Measurements from ENCODE around the gene XPC. TPM values are rescaled to one million over a fixed set of nuclear protein-coding genes. Genes with fewer than 3 reads are reported as not detected.
"Not testable (repeated sequence)": the region's sequence is repeated elsewhere in the genome, so short reads cannot be mapped to it uniquely, and the experiment has no call there.

XPC gene
- total RNA-seq, 2 experiments from 2014 or later, result 39.0 to 39.8 TPM

DNA sequence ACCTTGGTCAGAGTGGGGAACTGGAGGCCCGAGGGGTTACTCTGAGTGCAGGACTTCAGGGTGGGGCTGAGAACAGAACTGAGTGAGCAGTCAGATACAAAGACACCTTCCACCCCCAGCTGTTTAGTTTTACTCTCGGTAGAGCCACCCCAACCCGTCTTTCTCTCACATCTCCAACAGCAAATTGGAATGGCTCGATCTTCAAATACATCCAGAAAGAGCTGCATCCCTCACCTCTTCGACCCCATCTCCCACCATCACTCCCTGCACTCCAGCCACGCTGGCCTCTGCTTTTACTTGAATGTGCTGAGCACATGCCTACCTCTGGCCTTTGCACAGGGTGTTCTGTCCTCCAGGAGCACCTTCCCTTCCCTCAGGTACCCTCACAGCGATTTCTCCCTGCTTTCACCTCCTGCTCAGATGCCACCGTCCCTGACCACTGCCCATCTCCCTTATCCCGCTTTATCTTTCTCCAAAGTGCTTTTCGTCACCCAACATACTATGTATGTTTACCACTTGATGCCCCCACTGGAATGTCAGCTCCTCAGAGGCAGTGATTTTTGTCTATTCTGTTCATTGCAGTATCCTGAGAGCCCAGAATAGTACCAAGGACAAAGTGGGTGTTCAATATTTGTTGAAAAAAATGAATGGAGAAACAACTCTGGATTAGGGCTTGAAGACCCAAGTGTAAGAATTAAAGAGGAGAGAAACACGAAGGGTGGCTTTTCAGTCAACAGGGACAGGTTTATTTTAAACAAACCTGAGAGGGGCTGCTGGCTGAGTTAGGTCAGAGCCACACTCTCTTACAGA is 58.1 kb downstream of the XPC start:
- intact Hi-C loops (cut with micrococcal nuclease), result loop anchor here (5.0 to 10.0 kb wide), 3 partner anchors 466 to 646 kb away; partner anchors contain the start of gene CCDC174
- H3K27ac Mint-ChIP-seq, result no peak overlapping the region
- peaks cover 22% of the 10 kb centered on the region for H3K4me1 Mint-ChIP-seq (ENCODE audit: low read depth)
- H3K4me3 Mint-ChIP-seq, result no peak overlapping the region
- H3K36me3 Mint-ChIP-seq (ENCODE audit: low read depth), result peaks cover 28% of the 10 kb centered on the region
- CTCF ChIA-PET, result interaction anchor here (1.0 kb wide), 1 partner anchor 223 kb away, joined by 3 read pairs; no protein-coding TSS in a partner anchor
- no peaks in the 10 kb centered on the region for H3K27me3 Mint-ChIP-seq (ENCODE audit: low read depth)
- no peaks in the 10 kb centered on the region for H3K9me3 Mint-ChIP-seq
- DNase-seq, result no peak

DNA sequence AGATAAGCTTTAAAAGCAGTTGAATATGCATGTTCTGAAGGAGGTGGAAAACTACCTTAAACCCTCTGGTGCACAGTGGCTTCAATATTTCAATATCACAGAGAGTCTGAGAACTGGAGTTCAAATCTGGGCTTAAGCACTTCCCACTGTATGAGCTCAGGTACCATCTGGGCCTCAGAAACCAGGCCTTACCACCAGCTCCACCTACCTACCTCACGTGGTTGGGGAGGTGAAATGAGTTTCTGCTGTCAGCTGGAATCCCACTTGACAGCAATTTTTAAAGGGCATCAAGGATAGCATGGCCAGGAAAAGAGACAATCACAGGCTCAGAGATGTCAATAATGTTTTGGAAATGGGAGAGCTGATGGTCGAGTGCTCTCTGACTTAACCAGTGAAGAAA is 58.8 kb downstream of the XPC start:
- DNase-seq, result no peak
- no peaks in the 10 kb centered on the region for H3K9me3 Mint-ChIP-seq
- CTCF ChIA-PET, result interaction anchor here (1.0 kb wide), 1 partner anchor 223 kb away, joined by 3 read pairs; no protein-coding TSS in a partner anchor
- intact Hi-C loops (cut with micrococcal nuclease), result loop anchor here (5.0 to 10.0 kb wide), 3 partner anchors 465 to 645 kb away; partner anchors contain the start of gene CCDC174
- no peaks in the 10 kb centered on the region for H3K27me3 Mint-ChIP-seq (ENCODE audit: low read depth)
- no peak overlapping the region for H3K27ac Mint-ChIP-seq
- no peak overlapping the region for H3K4me3 Mint-ChIP-seq
- peaks cover 22% of the 10 kb centered on the region for H3K4me1 Mint-ChIP-seq (ENCODE audit: low read depth)
- H3K36me3 Mint-ChIP-seq (ENCODE audit: low read depth), result peaks cover 28% of the 10 kb centered on the region

DNA sequence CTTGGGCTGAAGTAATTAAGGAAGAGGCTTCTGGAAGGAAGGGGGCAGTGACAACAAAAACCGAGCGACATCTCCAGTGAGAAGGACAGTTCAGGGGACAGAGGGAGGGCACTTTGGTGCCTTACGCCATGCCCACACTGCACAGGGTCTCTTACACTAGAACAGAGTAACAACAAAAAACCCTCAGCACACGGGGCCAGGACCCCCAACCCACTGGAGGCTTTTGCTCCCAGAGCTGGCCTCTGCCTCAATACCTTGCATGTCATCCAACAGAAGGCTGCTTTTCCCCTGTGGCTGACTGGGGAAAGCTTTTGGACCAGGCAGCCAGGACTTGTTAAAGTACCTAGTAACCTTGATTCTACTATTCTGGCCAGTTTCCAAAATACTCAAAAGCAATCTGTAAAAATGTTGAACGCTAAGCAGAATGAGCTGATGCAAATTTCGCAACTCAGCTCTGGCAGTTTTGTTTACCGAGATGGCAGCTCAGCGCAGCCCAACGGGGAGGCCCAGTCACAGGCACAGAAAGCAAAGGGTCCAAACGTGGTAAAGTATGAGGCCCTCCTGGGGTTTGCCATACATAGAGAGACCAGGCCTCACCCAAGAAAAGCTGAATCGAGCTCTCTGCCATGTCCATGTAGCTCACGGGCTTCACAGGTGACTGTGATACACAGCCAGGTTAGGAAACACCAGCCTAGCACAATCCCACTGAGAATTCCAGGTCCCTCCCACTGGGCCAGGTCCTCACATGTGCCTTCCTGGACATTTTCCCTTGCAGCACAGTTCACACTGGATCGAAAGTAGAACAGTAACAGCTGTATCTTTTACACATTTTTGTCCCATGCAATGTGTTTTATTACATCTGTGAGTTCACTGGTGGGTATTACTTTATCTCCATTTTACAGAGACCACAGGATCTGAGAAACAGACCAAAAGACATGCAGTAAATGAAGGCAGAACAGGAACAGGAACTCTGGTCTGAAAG is 59.7 kb downstream of the XPC start:
- CTCF ChIA-PET, result interaction anchor here (1.0 kb wide), 1 partner anchor 222 kb away, joined by 3 read pairs; no protein-coding TSS in a partner anchor
- DNase-seq, result no peak
- no peaks in the 10 kb centered on the region for H3K27me3 Mint-ChIP-seq (ENCODE audit: low read depth)
- intact Hi-C loops (cut with micrococcal nuclease), result no loop called here
- H3K27ac Mint-ChIP-seq, result no peak overlapping the region
- H3K4me1 Mint-ChIP-seq (ENCODE audit: low read depth), result peaks cover 20% of the 10 kb centered on the region
- H3K4me3 Mint-ChIP-seq, result no peak overlapping the region
- no peaks in the 10 kb centered on the region for H3K9me3 Mint-ChIP-seq
- peaks cover 29% of the 10 kb centered on the region for H3K36me3 Mint-ChIP-seq (ENCODE audit: low read depth)

DNA sequence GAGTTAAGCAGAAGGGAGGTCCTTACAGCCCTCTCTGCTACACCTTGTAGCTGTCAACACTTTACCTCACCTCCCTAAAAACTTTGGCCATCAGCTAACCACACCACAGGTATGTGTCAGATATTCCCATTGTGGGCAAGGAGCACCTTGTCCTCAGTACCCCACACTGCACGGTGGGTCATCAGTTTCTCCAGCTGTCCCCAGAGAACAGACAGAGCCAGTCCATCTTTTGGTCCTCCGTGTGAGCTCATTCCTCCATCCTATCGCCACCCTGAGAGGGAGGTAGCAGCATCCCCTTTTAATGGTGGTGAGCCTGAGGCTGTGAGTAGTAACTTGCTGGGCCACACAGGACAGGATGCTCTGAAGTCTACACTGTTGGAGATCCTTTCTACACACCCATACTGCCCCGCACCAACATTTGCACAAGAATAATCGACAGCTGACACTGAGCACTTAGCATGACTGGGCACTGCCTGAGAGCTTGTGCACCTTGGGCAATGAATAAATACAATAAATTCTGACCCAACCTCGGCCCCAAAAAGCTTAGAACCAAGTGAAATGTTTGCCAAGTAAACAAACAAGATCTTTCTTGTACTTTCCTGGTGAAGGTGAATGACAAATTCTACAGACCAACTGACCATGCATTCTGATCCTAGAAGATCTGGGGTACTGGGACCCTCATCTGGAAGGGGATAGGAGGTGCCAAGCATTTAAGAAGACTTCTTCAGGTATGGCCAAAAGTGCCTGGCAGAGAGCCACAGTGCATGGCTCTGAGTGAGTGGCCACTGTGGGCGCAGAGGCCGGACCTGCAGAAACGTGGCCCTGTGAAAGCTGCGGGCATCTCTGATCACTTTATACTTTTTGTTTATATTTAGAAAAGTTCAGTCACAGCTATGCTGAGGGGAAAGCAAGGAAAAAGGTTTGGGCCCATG is 60.7 kb downstream of the XPC start:
- H3K27ac Mint-ChIP-seq, result no peak overlapping the region
- H3K9me3 Mint-ChIP-seq, result no peaks in the 10 kb centered on the region
- peaks cover 37% of the 10 kb centered on the region for H3K36me3 Mint-ChIP-seq (ENCODE audit: low read depth)
- H3K4me1 Mint-ChIP-seq (ENCODE audit: low read depth), result peaks cover 12% of the 10 kb centered on the region
- intact Hi-C loops (cut with micrococcal nuclease), result no loop called here
- CTCF ChIA-PET, result no interaction called here
- H3K27me3 Mint-ChIP-seq (ENCODE audit: low read depth), result no peaks in the 10 kb centered on the region
- no peak for DNase-seq
- no peak overlapping the region for H3K4me3 Mint-ChIP-seq

DNA sequence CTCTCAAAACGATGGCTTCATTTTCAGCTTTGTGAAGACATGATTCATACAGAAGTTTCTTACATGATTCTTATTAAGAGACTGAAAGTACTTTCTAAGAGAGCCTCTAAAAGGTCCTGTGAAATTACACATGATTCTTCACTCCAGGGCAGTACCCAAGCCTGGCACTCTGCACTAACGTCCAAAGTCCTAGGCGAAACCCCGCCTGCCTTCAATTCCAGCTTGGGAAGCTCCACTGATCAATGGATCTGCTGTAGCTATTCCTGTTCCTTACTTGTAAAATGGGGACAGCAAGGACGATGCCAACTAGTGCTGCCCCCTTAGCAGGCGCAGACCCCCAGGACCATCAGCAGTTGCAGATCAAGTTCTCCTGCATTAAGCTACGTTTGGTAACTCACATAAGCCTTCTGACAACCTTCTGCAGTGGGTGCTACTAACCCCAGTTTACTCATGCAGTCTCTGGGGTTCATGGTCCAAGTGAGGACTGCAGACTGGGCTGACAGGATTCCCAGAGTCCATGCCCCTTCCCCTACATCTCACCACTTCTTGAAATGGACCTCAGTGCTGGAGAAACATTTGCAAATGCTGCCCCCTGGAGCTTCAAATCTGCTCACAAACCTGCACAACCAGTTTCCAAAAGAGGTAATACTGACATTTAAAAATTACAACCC is 64.3 kb downstream of the XPC start:
- Mint-ChIP-seq H3K9me3 (no peaks in the 10 kb centered on the region), H3K27ac (no peak overlapping the region), H3K36me3 (ENCODE audit: low read depth) (peaks cover 27% of the 10 kb centered on the region), H3K4me1 (ENCODE audit: low read depth) (no peaks in the 10 kb centered on the region), H3K4me3 (no peak overlapping the region), H3K27me3 (ENCODE audit: low read depth) (no peaks in the 10 kb centered on the region)
- peak; percentile 21 for DNase-seq
- CTCF ChIA-PET, result interaction anchor here (0.5 to 3.0 kb wide), 2 partner anchors 84 to 217 kb away, joined by 3 to 14 read pairs; no protein-coding TSS in a partner anchor
- intact Hi-C loops (cut with micrococcal nuclease), result loop anchor here (1.0 kb wide), 1 partner anchor 218 kb away; no protein-coding TSS in a partner anchor

DNA sequence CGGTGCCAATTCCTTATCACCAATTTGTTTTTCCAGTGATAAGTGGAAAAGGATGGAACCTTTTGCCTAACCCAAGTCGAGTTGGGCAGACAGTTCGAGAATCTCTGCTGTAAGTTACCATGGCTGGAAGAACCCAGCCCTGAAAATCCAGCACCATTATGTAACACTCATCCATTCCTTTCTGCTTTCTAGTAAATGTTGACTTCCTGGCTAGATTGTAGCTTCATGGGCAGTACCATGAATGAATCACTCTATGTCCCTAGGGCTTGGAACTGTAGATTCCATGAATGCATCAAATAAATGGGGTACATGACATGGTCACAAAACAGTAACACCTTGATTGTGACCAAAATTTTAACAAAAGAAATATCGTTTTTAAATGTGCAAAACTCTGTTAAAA is 67.7 kb downstream of the XPC start:
- H3K36me3 Mint-ChIP-seq (ENCODE audit: low read depth), result peaks cover 26% of the 10 kb centered on the region
- CTCF ChIA-PET, result no interaction called here

DNA sequence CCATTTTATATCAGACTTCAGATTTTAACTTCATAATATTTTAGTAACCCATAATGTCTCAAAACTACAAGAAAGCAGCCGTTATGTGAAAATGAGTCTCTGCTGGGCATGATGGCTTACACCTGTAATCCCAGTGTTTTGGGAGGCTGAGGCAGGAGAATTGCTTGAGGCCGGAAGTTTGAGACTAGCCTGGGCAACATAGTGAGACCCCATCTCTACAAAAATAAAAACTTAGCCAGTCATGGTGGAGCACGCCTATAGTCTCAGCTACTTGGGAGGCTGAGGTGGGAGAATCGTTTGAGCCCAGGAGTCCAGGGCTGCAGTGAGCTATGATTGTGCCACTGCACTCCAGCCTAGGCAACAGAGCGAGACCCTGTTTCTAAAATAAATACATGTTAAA is 68.6 kb downstream of the XPC start:
- intact Hi-C loops (cut with micrococcal nuclease); H3K4me1 Mint-ChIP-seq (ENCODE audit: low read depth); H3K27me3 Mint-ChIP-seq (ENCODE audit: low read depth); H3K27ac Mint-ChIP-seq; DNase-seq; CTCF ChIA-PET; H3K9me3 Mint-ChIP-seq; H3K4me3 Mint-ChIP-seq: not testable (repeated sequence)
- H3K36me3 Mint-ChIP-seq (ENCODE audit: low read depth), result peaks cover 24% of the 10 kb centered on the region

More for the DNA sequence above, 67.7 kb downstream of the XPC start:
- Mint-ChIP-seq H3K4me3 (no peak overlapping the region), H3K27ac (no peak overlapping the region), H3K4me1 (ENCODE audit: low read depth) (no peaks in the 10 kb centered on the region), H3K9me3 (no peaks in the 10 kb centered on the region), H3K27me3 (ENCODE audit: low read depth) (no peaks in the 10 kb centered on the region)
- DNase-seq, result no peak
- intact Hi-C loops (cut with micrococcal nuclease), result no loop called here

DNA sequence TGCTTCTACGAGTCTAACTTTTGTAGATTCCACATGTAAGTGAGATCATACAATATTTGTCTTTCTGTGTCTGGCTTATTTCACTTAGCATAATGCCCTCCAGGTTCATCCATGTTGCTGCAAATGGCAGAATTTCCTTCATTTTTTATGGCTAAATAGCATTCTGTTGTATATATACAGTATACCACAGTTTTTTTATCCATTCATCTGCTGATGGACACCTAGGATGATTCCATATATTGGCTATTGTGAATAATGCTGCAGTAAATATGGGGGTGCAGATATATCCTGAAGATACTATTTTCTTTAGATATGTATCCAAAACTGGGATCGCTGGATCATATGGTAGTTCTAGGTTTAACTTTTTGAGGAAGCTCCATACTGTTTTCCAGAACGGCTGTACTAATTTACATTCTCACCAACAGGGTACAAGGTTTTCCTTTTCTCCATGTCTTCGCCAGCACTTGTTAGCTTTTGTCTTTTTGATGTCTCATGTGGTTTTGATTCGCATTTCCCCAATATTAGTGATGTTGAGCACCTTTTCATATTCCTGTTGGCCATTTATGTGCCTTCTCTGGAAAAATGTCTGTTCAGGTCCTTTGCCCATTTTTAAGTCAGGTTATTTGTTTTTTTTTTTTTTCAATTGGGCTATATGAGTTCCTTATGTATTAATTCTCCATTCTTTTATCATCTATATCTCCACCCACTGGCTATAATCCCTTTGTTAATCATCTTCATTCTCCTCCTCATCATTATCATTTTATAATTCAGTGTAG is 80.6 kb downstream of the XPC start:
- Mint-ChIP-seq H3K27ac (no peak overlapping the region), H3K9me3 (peaks cover 6% of the 10 kb centered on the region), H3K36me3 (ENCODE audit: low read depth) (no peaks in the 10 kb centered on the region), H3K27me3 (ENCODE audit: low read depth) (peaks cover 15% of the 10 kb centered on the region), H3K4me1 (ENCODE audit: low read depth) (no peaks in the 10 kb centered on the region), H3K4me3 (no peak overlapping the region)
- intact Hi-C loops (cut with micrococcal nuclease), result no loop called here
- CTCF ChIA-PET, result interaction anchor here (1.2 kb wide), 1 partner anchor 14 kb away, joined by 3 read pairs; no protein-coding TSS in a partner anchor
- no peak for DNase-seq

DNA sequence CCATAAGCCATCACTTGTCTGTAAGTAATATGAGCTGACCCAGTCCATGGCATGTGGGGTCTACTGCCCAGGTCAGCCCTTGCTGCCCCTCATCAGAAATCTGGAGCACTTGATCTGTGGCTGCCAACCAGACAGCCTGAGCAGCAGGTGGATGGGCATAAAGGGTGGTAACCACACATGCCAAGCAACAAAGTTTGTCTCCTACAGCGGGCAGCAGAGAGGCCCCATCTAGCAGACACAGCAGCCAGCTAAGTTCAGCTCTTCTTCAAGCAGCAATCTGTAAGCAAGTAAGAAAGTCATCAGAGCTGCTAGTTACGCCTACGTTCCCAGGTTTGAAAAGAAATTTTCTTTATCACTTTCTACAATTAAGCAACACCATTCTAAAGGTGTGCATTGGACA is 81.7 kb downstream of the XPC start:
- intact Hi-C loops (cut with micrococcal nuclease), result no loop called here
- peaks cover 19% of the 10 kb centered on the region for H3K27me3 Mint-ChIP-seq (ENCODE audit: low read depth)
- no peak overlapping the region for H3K27ac Mint-ChIP-seq
- no peak for DNase-seq
- H3K4me1 Mint-ChIP-seq (ENCODE audit: low read depth), result no peaks in the 10 kb centered on the region
- H3K36me3 Mint-ChIP-seq (ENCODE audit: low read depth), result no peaks in the 10 kb centered on the region
- CTCF ChIA-PET, result interaction anchor here (1.2 kb wide), 1 partner anchor 15 kb away, joined by 3 read pairs; no protein-coding TSS in a partner anchor
- no peak overlapping the region for H3K4me3 Mint-ChIP-seq
- peaks cover 6% of the 10 kb centered on the region for H3K9me3 Mint-ChIP-seq

Measured in activated naive CD4-positive, alpha-beta T cell treated with anti-CD3 and anti-CD28 coated beads for 36 hours (primary cell).